ENCODE results near the gene WIPF3.

Gene WIPF3

GRCh38 chr7:29843726-29844125, 37.4 kb downstream of the WIPF3 start:
- no peak overlapping the region for H3K4me3 ChIP-seq (ENCODE audit: low read depth, low read length)
- no peak overlapping the region for H3K27ac ChIP-seq
- peaks cover 11% of the 10 kb centered on the region for H3K27me3 ChIP-seq (replicated peaks)
- no peak for TF ChIP-seq CTCF (IDR thresholded peaks at IDR 0.05; ENCODE audit: low read depth, low read length, missing control alignments)
- H3K36me3 ChIP-seq (replicated peaks) = no peaks in the 10 kb centered on the region
- in situ Hi-C loops (cut with HindIII; ENCODE audit: low pct_ligation_motif_present, low sequenced_read_pairs) = no loop called here
- no peak for DNase-seq

- peaks cover 11% of the 10 kb centered on the region for H3K27me3 ChIP-seq (replicated peaks)
- no peak overlapping the region for H3K4me3 ChIP-seq (ENCODE audit: low read depth, low read length)
- in situ Hi-C loops (cut with HindIII; ENCODE audit: low pct_ligation_motif_present, low sequenced_read_pairs) = no loop called here
- no peak for TF ChIP-seq CTCF (IDR thresholded peaks at IDR 0.05; ENCODE audit: low read depth, low read length, missing control alignments)
- no peak overlapping the region for H3K27ac ChIP-seq
- DNase-seq = no peak
- H3K36me3 ChIP-seq (replicated peaks) = no peaks in the 10 kb centered on the region
Observed at GRCh38 chr7:29844559-29844958, 38.3 kb downstream of the WIPF3 start.

- no peak for TF ChIP-seq CTCF (IDR thresholded peaks at IDR 0.05; ENCODE audit: low read depth, low read length, missing control alignments)
- Histone ChIP-seq H3K4me3 (ENCODE audit: low read depth, low read length) (no peak overlapping the region), H3K36me3 (replicated peaks) (no peaks in the 10 kb centered on the region), H3K27me3 (replicated peaks) (peaks cover 9% of the 10 kb centered on the region), H3K27ac (no peak overlapping the region)
- no peak for DNase-seq
- in situ Hi-C loops (cut with HindIII; ENCODE audit: low pct_ligation_motif_present, low sequenced_read_pairs) = no loop called here
Observed at GRCh38 chr7:29847496-29847895, 41.2 kb downstream of the WIPF3 start.

GRCh38 chr7:29847916-29848315, 41.6 kb downstream of the WIPF3 start:
- H3K27me3 ChIP-seq (replicated peaks) = peaks cover 7% of the 10 kb centered on the region
- no peak for TF ChIP-seq CTCF (IDR thresholded peaks at IDR 0.05; ENCODE audit: low read depth, low read length, missing control alignments)
- no peak overlapping the region for H3K27ac ChIP-seq
- in situ Hi-C loops (cut with HindIII; ENCODE audit: low pct_ligation_motif_present, low sequenced_read_pairs) = no loop called here
- no peak overlapping the region for H3K4me3 ChIP-seq (ENCODE audit: low read depth, low read length)
- no peak for DNase-seq
- H3K36me3 ChIP-seq (replicated peaks) = no peaks in the 10 kb centered on the region

- Histone ChIP-seq H3K4me3 (ENCODE audit: low read depth, low read length) (no peak overlapping the region), H3K36me3 (replicated peaks) (no peaks in the 10 kb centered on the region), H3K27ac (no peak overlapping the region), H3K27me3 (replicated peaks) (no peaks in the 10 kb centered on the region)
- TF ChIP-seq CTCF (IDR thresholded peaks at IDR 0.05; ENCODE audit: low read depth, low read length, missing control alignments) = no peak
- no peak for DNase-seq
- in situ Hi-C loops (cut with HindIII; ENCODE audit: low pct_ligation_motif_present, low sequenced_read_pairs) = no loop called here
Observed at GRCh38 chr7:29848941-29849340, 42.6 kb downstream of the WIPF3 start.

- no peak for TF ChIP-seq CTCF (IDR thresholded peaks at IDR 0.05; ENCODE audit: low read depth, low read length, missing control alignments)
- no peak for DNase-seq
- in situ Hi-C loops (cut with HindIII; ENCODE audit: low pct_ligation_motif_present, low sequenced_read_pairs) = no loop called here
- Histone ChIP-seq H3K27me3 (replicated peaks) (no peaks in the 10 kb centered on the region), H3K4me3 (ENCODE audit: low read depth, low read length) (no peak overlapping the region), H3K36me3 (replicated peaks) (no peaks in the 10 kb centered on the region), H3K27ac (no peak overlapping the region)
Observed at GRCh38 chr7:29851487-29851886, 45.2 kb downstream of the WIPF3 start.
